DND-41 (cell line): ENCODE results near the gene NEK7.

Experiments
- CTCF ChIP-seq: IDR thresholded peaks from 2 replicates; pipeline ENCODE4 v1.5.1; 2012; ENCODE audit warnings: borderline replicate concordance, low read length, moderate library complexity, mild to moderate bottlenecking; ENCODE audit not compliant: poor library complexity, severe bottlenecking; ENCODE audit errors: extremely low read depth
- EZH2 ChIP-seq: IDR thresholded peaks from 3 replicates; pipeline ENCODE4 v1.6.1; 2012; ENCODE audit warnings: borderline replicate concordance, low read depth, mild to moderate bottlenecking, moderate library complexity, low read length, inconsistent platforms; ENCODE audit not compliant: severe bottlenecking

- TF ChIP-seq CTCF, result no peak
- no peak for TF ChIP-seq EZH2
Observed at GRCh38 chr1:198169672-198170071, 12.9 kb downstream of the NEK7 start.
